Tibial artery (tissue), 4 donors: ENCODE data around the gene P2RY8.
"Not testable (repeated sequence)": the region's sequence is repeated elsewhere in the genome, so short reads cannot be mapped to it uniquely, and the experiment has no call there.

ENCODE experiments used
- DNase-seq, 2 donors: peaks; one replicate each; pipeline ENCODE4 v3.0.0-alpha.2; 2019
- H3K27ac ChIP-seq, 2 donors: fragments of 200-600 bp; sonication (generic) in 1 of 2; 1 replicate in 1 of 2; 2 replicates in 1 of 2; pipeline ENCODE4 v1.5.1; 2018 to 2019; ENCODE audit warnings: mild to moderate bottlenecking in 1 of 2
- H3K27me3 ChIP-seq, 2 donors: fragments of 200-600 bp; sonication (generic) in 1 of 2; one replicate each; pipeline versions ENCODE4 v1.5.1 to v1.6.0; 2016 to 2019
- H3K36me3 ChIP-seq, 3 donors: fragments of 200-600 bp; sonication (generic) in 2 of 3; one replicate each; pipeline ENCODE4 v1.5.1; 2016 to 2019; ENCODE audit warnings: mild to moderate bottlenecking in 2 of 3
- H3K4me1 ChIP-seq, 4 donors: fragments of 200-600 bp; sonication (generic) in 2 of 4; 1 replicate in 3 of 4; 2 replicates in 1 of 4; pipeline ENCODE4 v1.5.1; 2016 to 2019
- H3K4me3 ChIP-seq, 2 donors: fragments of 200-600 bp; sonication (generic) in 1 of 2; 1 replicate in 1 of 2; 2 replicates in 1 of 2; pipeline ENCODE4 v1.5.1; 2018 to 2019; ENCODE audit warnings: mild to moderate bottlenecking in 2 of 2
- H3K9me3 ChIP-seq, 3 donors: fragments of 200-600 bp; sonication (generic) in 1 of 3; one replicate each; pipeline ENCODE4 v1.5.1; 2016 to 2019
- CTCF ChIP-seq, 2 experiments: fragments of 200-600 bp in 1 of 2; fragments of 450-650 bp in 1 of 2; IDR thresholded peaks; one replicate each; pipeline ENCODE4 v1.5.1; 2017 to 2019; ENCODE audit warnings: antibody characterized with exemption in 2 of 2, mild to moderate bottlenecking in 1 of 2, moderate library complexity in 1 of 2
- intact Hi-C: fragments of 100-400 bp; cut with DNase I; formaldehyde crosslinking; loops from one replicate; pipeline ENCODE4 v1.15.0; 2023; ENCODE audit warnings: low total_unique reads

Gene P2RY8

GRCh38 chrX:1546691-1547251, 9.8 kb upstream of the P2RY8 start:
- Histone ChIP-seq H3K36me3 (no peaks in the 10 kb centered on the region), H3K9me3 (peaks cover 0 to 14% (median 0%) of the 10 kb centered on the region in 3 donors), H3K4me1 (no peaks in the 10 kb centered on the region), H3K27me3 (no peaks in the 10 kb centered on the region), H3K27ac (no peak overlapping the region), H3K4me3 (no peak overlapping the region)
- peak in 1 of 2 donors; percentile 60 for DNase-seq
- intact Hi-C loops: no loop called here
- TF ChIP-seq CTCF (IDR thresholded peaks at IDR 0.05): no peak

GRCh38 chrX:1545776-1546408, 8.9 kb upstream of the P2RY8 start:
- H3K9me3 ChIP-seq: peaks cover 0 to 14% (median 0%) of the 10 kb centered on the region in 3 donors
- H3K4me1 ChIP-seq: no peaks in the 10 kb centered on the region
- no peak for DNase-seq
- no peak for TF ChIP-seq CTCF (IDR thresholded peaks at IDR 0.05)
- no peak overlapping the region for H3K4me3 ChIP-seq
- H3K27ac ChIP-seq: no peak overlapping the region
- intact Hi-C loops: no loop called here
- H3K36me3 ChIP-seq: no peaks in the 10 kb centered on the region
- no peaks in the 10 kb centered on the region for H3K27me3 ChIP-seq

GRCh38 chrX:1542994-1543725, 6.2 kb upstream of the P2RY8 start:
- Histone ChIP-seq H3K4me3 (no peak overlapping the region), H3K36me3 (no peaks in the 10 kb centered on the region), H3K27ac (no peak overlapping the region), H3K9me3 (peaks cover 0 to 14% (median 0%) of the 10 kb centered on the region in 3 donors), H3K4me1 (no peaks in the 10 kb centered on the region), H3K27me3 (no peaks in the 10 kb centered on the region)
- intact Hi-C loops: no loop called here
- no peak for TF ChIP-seq CTCF (IDR thresholded peaks at IDR 0.05)
- DNase-seq: peak in 1 of 2 donors; percentile 27

GRCh38 chrX:1539146-1539545, 2.2 kb upstream of the P2RY8 start:
- H3K9me3 ChIP-seq, H3K27me3 ChIP-seq, H3K4me1 ChIP-seq, H3K27ac ChIP-seq, H3K4me3 ChIP-seq, H3K36me3 ChIP-seq, intact Hi-C loops: not testable (repeated sequence)
- peak in 1 of 2 donors; percentile 9 for DNase-seq

GRCh38 chrX:1537716-1538090, 718 bp upstream of the P2RY8 start:
- H3K27me3 ChIP-seq, H3K4me1 ChIP-seq, intact Hi-C loops, DNase-seq, H3K27ac ChIP-seq, H3K4me3 ChIP-seq, H3K36me3 ChIP-seq, H3K9me3 ChIP-seq: not testable (repeated sequence)

GRCh38 chrX:1536712-1537030, 314 bp downstream of the P2RY8 start:
- H3K9me3 ChIP-seq: no peaks in the 10 kb centered on the region

More at GRCh38 chrX:1536712-1537030, 314 bp downstream of the P2RY8 start:
- H3K4me1 ChIP-seq: no peaks in the 10 kb centered on the region
- intact Hi-C loops: no loop called here
- peak overlapping the region; percentile 29 to 43 for H3K4me3 ChIP-seq
- H3K36me3 ChIP-seq: no peaks in the 10 kb centered on the region
- no peak for DNase-seq
- H3K27me3 ChIP-seq: peaks cover 0 to 3% of the 10 kb centered on the region in 2 donors
- H3K27ac ChIP-seq: no peak overlapping the region
- TF ChIP-seq CTCF (IDR thresholded peaks at IDR 0.05): no peak
